Activated T-helper 2 cell treated with anti-CD3 and anti-CD28 coated beads, Interferon-gamma antibody, Interleukin-2, Interleukin-4, amounts not matched to agents 10 μg/mL and 5 μg/mL and 100 μg/mL, durations not matched to agents 14 hours and 24 hours and 36 hours (primary cell): ENCODE results near the gene COL20A1. TPM values are rescaled to one million over a fixed set of nuclear protein-coding genes. Genes with fewer than 3 reads are reported as not detected.
"Not testable (repeated sequence)": the region's sequence is repeated elsewhere in the genome, so short reads cannot be mapped to it uniquely, and the experiment has no call there.

ENCODE experiments used
- DNase-seq: peaks from one replicate; pipeline ENCODE4 v3.0.0; 2021; ENCODE audit warnings: low spot score
- H3K27ac Mint-ChIP-seq: one replicate; pipeline ENCODE4 v1.8.0; 2021; ENCODE audit warnings: mixed read lengths
- H3K27me3 Mint-ChIP-seq: one replicate; pipeline ENCODE4 v1.8.0; 2021; ENCODE audit warnings: low read depth, mixed read lengths
- H3K36me3 Mint-ChIP-seq: one replicate; pipeline ENCODE4 v1.8.0; 2021; ENCODE audit warnings: low read depth, mixed read lengths
- H3K4me1 Mint-ChIP-seq: one replicate; pipeline ENCODE4 v1.8.0; 2021; ENCODE audit warnings: low read depth, mixed read lengths
- H3K4me3 Mint-ChIP-seq: one replicate; pipeline ENCODE4 v1.8.0; 2021; ENCODE audit warnings: low read depth, mild to moderate bottlenecking, moderate library complexity, mixed read lengths
- H3K9me3 Mint-ChIP-seq: one replicate; pipeline ENCODE4 v1.8.0; 2021; ENCODE audit warnings: mixed read lengths
- intact Hi-C: fragments of 100-400 bp; cut with micrococcal nuclease; formaldehyde crosslinking; loops from one replicate; pipeline ENCODE4 v1.15.1; 2023
- total RNA-seq: library from RNA; stranded (reverse); gene quantifications from 2 replicates; pipeline ENCODE4 v1.2.3, GENCODE V29; 2022

COL20A1 gene
- total RNA-seq, 1 donor from 2014 or later = not detected

DNA sequence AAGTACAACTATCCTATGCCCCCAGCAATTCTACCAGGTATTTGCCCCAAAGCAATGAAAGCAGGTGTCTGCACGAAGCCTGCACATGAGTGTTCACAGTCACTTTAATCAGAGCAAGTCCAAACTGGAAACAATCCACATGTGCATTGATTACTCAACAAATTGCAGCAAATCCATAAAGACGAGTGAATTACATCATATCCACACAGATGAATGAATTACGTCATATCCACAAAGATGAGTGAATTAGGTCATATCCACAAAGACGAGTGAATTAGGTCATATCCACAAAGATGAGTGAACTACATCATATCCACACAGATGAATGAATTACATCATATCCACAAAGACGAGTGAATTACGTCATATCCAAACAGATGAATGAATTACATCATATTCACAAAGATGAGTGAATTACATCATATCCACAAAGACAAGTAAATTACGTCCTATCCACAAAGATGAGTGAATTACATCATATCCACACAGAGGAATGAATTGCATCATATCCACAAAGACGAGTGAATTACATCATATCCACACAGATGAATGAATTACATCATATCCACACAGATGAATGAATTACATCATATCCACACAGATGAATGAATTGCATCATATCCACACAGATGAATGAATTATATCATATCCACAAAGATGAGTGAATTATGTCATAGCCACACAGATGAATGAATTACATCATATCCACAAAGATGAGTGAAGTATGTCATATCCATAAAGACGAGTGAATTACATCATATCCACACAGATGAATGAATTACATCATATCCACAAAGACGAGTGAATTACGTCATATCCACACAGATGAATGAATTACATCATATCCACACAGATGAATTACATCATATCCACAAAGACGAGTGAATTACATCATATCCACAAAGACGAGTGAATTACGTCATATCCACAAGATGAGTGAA is 46.4 kb downstream of the COL20A1 start:
- H3K27ac Mint-ChIP-seq = not testable (repeated sequence)

DNA sequence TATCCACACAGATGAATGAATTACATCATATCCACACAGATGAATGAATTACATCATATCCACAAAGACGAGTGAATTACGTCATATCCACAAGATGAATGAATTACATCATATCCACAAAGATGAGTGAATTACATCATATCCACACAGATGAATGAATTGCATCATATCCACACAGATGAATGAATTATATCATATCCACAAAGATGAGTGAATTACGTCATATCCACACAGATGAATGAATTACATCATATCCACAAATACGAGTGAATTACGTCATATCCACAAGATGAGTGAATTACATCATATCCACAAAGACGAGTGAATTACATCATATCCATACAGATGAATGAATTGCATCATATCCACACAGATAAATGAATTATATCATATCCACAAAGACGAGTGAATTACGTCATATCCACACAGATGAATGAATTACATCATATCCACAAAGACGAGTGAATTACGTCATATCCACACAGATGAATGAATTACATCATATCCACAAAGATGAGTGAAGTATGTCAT is 47.2 kb downstream of the COL20A1 start:
- DNase-seq, H3K27me3 Mint-ChIP-seq, H3K4me3 Mint-ChIP-seq, H3K4me1 Mint-ChIP-seq, H3K27ac Mint-ChIP-seq, intact Hi-C loops, H3K36me3 Mint-ChIP-seq: not testable (repeated sequence)
- H3K9me3 Mint-ChIP-seq = peaks cover 17% of the 10 kb centered on the region

More for the DNA sequence above, 46.4 kb downstream of the COL20A1 start:
- H3K4me3 Mint-ChIP-seq, H3K4me1 Mint-ChIP-seq, DNase-seq, H3K36me3 Mint-ChIP-seq, intact Hi-C loops, H3K27me3 Mint-ChIP-seq: not testable (repeated sequence)
- peaks cover 17% of the 10 kb centered on the region for H3K9me3 Mint-ChIP-seq

DNA sequence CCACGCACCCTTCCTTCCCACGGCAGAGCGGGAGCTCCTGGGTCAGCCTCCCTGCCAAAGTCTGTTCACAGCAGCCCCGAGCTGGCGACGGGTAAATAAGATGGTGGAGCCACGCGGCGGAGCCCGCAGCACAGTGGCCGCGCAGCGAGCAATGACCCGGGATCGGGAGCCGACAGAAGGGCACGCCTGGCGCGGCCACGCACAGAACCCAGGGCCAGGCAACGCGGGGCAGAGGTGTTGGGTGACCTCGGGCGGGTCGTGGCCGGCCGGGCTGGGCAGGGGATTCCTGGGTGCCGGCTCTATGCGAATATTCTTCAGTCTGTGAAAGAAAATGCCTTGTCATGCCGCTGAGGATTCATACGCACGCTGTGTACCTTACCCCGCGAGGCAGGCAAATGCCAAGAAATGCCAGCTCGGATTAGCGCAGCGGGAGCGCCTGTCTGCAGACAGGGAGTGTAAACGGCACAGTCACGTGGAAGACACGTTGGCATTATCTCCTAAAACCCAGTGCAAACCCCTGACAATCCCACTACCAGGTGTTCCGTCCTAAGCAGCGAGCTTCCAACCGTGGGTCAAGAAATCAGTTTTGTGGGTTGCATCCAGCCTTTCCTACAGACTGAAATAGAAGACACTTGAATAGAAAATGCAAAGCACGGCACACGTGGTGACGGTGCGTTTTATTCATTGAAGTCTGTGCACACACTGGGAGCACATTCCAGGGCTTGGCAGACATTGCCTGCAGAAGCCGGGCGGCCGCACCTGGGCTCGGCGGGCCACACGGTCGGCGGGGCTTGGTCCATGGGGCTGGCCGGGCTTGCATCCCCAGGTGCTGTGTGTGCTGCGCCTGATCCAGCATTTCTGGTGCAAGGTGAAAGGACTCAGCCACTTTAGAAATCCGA is 49.8 kb downstream of the COL20A1 start:
- H3K27me3 Mint-ChIP-seq = no peaks in the 10 kb centered on the region
- no peaks in the 10 kb centered on the region for H3K4me1 Mint-ChIP-seq
- no peak overlapping the region for H3K4me3 Mint-ChIP-seq
- DNase-seq = no peak
- no peaks in the 10 kb centered on the region for H3K36me3 Mint-ChIP-seq
- H3K27ac Mint-ChIP-seq = no peak overlapping the region
- intact Hi-C loops = no loop called here
- H3K9me3 Mint-ChIP-seq = peaks cover 17% of the 10 kb centered on the region

DNA sequence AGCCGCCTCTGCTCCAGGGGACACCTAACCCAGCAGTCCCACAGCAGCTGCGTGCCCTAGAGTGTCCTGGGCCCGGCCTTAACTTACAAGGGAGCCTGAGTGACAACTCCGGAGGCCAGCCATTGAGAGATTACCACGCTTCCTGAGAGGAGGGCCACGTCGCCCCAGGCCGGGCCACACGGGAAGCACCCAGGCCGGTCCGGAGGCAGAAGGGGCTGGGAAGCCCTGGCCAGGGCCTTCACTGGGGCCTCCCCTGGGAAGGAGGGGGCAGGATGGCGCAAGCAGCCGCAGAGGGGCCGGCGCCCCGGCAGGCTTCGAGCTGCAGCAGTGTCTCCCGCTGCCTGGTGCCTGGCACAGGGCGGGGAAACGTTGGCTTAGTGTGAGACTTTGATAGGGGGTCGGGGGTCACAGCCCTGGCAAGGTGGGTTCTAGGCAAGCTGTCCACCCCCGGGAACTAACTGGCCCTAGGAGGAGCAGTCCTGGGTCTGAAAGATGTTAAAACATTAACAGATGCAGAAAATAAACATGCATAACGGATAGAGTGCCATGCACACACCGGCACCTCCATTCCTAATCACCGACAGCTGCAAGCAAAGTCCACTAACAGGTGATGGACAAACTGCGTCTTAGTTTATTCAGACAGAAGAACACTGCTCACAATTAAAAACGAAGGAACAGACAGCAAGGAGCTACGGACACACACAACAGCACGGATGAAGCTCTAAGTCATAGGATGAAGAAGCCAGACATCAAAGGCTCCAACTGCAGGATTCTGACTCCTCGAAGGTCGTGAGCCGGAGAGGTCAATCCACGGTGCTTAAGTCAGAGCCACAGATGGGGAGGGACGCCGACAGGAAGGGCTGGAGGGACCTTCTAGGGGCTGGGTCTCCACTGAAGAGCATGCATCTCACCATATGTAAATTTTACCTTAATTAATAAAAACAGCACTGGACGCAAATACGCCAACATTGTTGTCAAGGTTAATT is 50.8 kb downstream of the COL20A1 start:
- Mint-ChIP-seq H3K27me3 (no peaks in the 10 kb centered on the region), H3K4me3 (no peak overlapping the region), H3K36me3 (no peaks in the 10 kb centered on the region), H3K27ac (no peak overlapping the region), H3K4me1 (no peaks in the 10 kb centered on the region), H3K9me3 (peaks cover 17% of the 10 kb centered on the region)
- intact Hi-C loops = no loop called here
- no peak for DNase-seq

DNA sequence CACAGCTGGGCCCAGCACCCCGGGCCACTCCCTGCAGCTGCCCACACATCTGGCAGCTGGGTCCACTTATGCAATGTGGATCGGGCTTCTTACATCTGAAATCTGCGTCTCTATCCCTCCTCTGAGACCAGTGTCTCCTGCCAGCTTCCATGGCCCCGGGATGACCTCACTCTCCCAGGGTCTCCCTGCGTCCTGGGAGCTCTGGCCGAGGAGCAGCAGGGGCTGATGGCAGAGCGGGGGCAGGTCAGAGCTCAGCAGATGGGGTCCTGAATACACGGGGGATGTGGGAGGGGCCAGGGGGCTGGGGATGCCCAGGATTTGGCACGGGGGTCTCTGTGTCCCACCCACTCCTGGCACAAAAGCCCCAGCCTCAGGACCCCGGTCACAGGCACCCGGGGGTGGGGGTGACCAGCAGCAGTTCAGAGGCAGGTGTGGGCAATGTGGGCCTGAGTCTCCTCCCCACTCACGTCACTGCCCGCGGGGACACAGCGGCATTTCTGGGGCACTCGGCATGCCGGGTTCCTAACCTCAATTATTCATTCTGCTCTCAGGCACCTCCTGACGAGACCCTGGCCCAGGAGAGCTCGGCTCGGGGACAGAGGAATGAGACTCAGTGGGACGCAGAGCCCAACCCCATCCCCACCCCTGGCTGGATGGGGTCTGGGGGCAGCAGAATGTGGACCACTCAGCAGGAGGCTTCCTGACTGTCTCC is 51.8 kb downstream of the COL20A1 start:
- no peak overlapping the region for H3K27ac Mint-ChIP-seq
- no peaks in the 10 kb centered on the region for H3K4me1 Mint-ChIP-seq
- no peaks in the 10 kb centered on the region for H3K27me3 Mint-ChIP-seq
- H3K4me3 Mint-ChIP-seq = no peak overlapping the region
- H3K36me3 Mint-ChIP-seq = no peaks in the 10 kb centered on the region
- intact Hi-C loops = no loop called here
- peaks cover 9% of the 10 kb centered on the region for H3K9me3 Mint-ChIP-seq
- DNase-seq = no peak

DNA sequence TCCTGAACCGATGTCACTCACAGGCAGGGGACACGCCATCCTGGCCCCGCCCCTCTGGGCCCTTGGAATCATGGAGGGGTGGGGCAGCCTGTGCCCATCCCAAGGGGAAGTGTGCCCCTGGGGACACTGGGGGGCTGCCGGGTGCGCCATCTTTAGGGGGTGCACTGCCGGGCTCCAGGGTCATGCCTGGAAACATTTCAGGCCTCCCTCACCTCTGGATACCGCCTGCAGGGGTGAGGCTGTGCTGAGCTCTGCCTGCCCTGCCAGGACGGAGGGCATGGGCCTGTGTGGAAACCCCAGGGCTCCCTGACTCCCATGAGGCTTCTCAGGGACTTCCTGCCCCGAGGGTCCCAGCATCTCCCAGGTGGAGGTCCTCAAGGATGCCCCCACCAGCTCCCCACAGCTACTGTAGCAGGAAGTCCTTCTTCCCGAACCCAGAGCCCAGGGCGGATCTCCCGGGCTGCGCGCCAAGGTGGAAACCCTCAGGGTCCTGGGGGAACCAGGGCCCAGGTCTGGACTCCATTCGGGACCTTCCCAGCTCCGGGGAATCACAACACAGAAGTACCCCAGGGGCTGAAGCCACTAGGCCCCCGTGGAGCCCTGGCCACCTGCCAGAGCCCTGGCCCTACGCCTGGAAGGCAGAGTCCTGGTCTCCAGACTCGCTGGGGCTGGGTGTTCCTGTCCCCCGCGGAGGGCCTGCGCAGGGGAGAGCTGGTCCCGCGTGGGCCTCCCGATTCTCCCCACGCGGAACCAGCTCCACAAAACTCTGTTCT is 52.5 kb downstream of the COL20A1 start:
- H3K4me3 Mint-ChIP-seq = no peak overlapping the region
- no peaks in the 10 kb centered on the region for H3K4me1 Mint-ChIP-seq
- H3K27ac Mint-ChIP-seq = no peak overlapping the region
- intact Hi-C loops = no loop called here
- no peak for DNase-seq
- H3K36me3 Mint-ChIP-seq = no peaks in the 10 kb centered on the region
- no peaks in the 10 kb centered on the region for H3K27me3 Mint-ChIP-seq
- peaks cover 9% of the 10 kb centered on the region for H3K9me3 Mint-ChIP-seq

DNA sequence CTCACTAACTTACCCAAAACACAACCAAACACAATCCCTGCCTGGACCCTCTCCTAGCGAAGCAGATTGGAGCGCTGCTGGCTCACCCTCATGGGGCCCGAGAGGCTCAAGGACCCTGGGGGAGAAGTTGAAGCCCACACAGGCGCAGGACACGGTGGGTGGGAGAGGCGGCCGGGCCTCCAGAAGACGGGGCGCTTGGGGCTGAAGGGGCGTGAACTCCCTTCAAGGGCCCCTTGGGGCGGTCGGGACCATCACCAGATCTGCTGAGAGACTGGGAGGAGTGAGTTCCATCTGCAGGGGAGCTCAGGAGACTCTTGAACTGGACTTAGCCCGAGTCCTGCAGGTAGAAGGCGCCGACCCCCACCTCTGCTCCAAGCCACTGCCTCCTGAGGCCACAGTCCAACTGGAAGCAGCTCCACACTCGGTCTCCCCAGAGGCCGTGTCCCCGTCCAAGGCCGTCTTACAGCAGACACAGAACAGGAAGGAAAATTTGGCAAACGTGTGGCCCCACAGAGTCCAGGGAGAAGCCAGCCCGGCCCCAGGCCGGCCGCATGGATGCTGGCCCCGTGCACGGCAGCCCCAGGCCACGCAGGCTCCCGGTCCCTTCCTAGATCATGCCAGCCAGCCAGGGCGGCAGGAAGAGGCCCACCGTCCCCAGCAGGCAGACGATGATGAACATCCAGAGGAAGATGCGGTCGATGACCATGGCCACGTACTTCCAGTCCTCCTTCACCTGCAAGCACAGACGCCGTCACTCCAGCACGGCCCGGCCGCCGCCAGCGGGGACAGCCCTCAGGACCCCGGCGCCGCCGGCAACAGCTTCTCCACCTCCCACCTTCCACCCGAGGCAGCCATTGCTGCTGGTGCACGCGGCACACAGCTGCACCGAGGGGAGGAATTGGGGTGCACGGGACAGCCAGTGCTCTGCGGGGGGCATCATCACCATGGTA is 53.4 kb downstream of the COL20A1 start:
- H3K36me3 Mint-ChIP-seq = no peaks in the 10 kb centered on the region
- no peak overlapping the region for H3K27ac Mint-ChIP-seq
- H3K4me1 Mint-ChIP-seq = no peaks in the 10 kb centered on the region

DNA sequence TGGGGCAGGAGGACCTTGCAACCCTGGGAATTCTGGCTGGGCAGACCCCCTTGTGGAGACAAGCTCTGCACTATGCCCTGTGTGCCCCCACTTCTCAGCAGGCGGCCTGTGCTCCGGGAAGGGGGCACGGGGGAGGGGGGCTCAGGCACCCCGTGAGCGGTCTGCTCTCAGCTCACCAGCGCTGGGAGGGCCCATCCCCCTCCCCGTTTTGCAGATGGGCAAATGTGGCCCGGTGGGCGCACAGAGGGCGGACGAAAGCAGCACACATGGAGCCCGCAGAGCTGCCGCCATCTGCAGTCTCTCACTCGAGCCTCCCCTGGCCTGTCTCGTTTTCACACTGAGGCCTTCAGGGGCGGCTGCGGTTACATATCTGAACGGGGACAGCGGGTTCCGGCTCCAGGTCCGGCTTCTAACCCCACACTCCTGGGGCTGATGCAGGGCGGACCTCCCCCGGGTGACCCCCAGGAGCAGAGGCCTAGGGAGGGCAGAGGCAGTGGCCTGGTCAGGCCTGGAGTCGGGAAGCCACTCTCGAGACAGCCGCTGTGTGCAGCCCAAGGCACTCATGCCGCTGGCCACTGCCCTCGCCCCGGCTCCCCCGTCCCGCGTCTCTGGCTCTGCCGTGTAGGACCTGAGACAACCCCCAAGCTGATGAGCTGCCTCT is 54.2 kb downstream of the COL20A1 start:
- intact Hi-C loops = no loop called here
- H3K27ac Mint-ChIP-seq = no peak overlapping the region
- no peaks in the 10 kb centered on the region for H3K36me3 Mint-ChIP-seq

More for the DNA sequence above, 53.4 kb downstream of the COL20A1 start:
- intact Hi-C loops = no loop called here
- Mint-ChIP-seq H3K9me3 (peaks cover 9% of the 10 kb centered on the region), H3K27me3 (no peaks in the 10 kb centered on the region), H3K4me3 (no peak overlapping the region)
- DNase-seq = no peak

DNA sequence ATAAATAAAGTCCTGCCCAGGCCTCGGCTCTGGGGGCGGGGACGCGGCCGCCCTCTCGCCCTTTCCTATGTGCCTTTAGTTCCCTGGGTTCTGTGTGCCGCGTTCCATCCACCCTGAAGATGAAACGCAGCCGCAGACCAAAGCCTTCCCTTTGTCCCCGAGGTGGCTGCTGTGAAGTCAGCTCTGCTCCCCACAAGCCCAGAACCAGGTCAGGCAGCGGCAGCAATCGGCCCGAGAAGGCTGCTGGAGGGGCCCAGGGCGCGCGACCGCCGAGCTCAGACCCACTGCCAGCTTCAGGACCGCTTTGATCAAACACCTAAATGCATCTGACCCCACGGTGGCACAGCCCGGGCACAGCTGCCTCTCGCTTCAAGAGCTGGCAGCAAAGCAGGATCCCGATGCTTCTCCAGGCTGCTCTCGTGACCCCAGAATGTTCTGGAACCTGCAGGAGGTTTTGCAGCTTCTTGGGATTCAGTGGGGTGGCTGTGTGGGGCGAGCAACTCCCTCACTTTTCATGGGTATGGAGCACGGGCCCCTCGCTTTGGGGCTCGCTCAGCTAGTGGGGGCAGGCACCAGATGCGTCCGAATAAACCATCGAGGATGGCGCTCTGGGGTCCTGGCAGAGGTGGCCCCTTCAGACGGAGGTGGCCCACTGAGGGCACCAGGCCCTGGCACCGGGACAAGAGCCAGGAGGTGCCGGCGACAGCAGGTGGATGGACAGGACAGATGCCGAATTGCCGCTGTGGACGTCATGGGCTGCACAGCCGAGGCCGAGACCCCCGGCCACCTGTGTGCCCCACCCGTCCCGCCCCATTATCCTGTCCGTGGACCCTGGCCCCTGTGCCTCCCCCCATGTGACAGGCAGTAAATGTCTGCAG is 55.2 kb downstream of the COL20A1 start:
- H3K9me3 Mint-ChIP-seq = peaks cover 9% of the 10 kb centered on the region
- intact Hi-C loops = no loop called here
- H3K36me3 Mint-ChIP-seq = no peaks in the 10 kb centered on the region
- H3K4me1 Mint-ChIP-seq = no peaks in the 10 kb centered on the region
- no peak overlapping the region for H3K27ac Mint-ChIP-seq
- no peak overlapping the region for H3K4me3 Mint-ChIP-seq
- DNase-seq = no peak
- no peaks in the 10 kb centered on the region for H3K27me3 Mint-ChIP-seq

More for the DNA sequence above, 54.2 kb downstream of the COL20A1 start:
- H3K9me3 Mint-ChIP-seq = peaks cover 9% of the 10 kb centered on the region
- no peaks in the 10 kb centered on the region for H3K4me1 Mint-ChIP-seq
- H3K4me3 Mint-ChIP-seq = no peak overlapping the region
- no peak for DNase-seq
- no peaks in the 10 kb centered on the region for H3K27me3 Mint-ChIP-seq
